ENCODE results near the gene CACNG1. TPM values are rescaled to one million over a fixed set of nuclear protein-coding genes. Genes with fewer than 3 reads are reported as not detected.

CACNG1 gene
- total RNA-seq, 1 donor from 2014 or later: not detected

DNA sequence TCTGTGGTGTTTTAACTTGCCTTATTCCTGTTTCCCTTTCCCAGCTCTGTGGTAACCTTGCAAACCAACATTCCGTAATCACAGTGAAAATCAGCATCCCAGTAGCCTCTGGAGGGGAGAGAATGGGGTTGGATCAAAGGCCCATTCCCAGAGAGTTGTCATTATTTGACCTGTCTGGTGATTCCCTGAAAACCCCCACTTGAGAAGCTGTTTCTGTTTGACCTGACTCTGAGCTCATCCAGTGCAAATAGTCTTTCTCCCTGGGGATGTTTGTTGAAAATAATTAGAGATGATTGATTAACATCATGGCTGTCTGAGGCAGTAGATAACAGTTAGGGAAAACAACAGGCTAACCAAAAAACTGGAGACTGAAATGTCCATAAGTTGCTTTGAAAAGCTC is 3.0 kb downstream of the CACNG1 start:
- no peak for ATAC-seq (ENCODE audit: low read depth)
- Mint-ChIP-seq H3K36me3 (ENCODE audit: low read depth) (peaks cover 5% of the 10 kb centered on the region), H3K4me1 (no peaks in the 10 kb centered on the region), H3K27ac (no peak overlapping the region), H3K4me3 (no peak overlapping the region), H3K9me3 (peaks cover 23% of the 10 kb centered on the region), H3K27me3 (no peaks in the 10 kb centered on the region)
- ChIA-PET POLR2A (no interaction called here), CTCF (no interaction called here)
- intact Hi-C loops (cut with micrococcal nuclease): no loop called here
- TF ChIP-seq, protein P1, sequence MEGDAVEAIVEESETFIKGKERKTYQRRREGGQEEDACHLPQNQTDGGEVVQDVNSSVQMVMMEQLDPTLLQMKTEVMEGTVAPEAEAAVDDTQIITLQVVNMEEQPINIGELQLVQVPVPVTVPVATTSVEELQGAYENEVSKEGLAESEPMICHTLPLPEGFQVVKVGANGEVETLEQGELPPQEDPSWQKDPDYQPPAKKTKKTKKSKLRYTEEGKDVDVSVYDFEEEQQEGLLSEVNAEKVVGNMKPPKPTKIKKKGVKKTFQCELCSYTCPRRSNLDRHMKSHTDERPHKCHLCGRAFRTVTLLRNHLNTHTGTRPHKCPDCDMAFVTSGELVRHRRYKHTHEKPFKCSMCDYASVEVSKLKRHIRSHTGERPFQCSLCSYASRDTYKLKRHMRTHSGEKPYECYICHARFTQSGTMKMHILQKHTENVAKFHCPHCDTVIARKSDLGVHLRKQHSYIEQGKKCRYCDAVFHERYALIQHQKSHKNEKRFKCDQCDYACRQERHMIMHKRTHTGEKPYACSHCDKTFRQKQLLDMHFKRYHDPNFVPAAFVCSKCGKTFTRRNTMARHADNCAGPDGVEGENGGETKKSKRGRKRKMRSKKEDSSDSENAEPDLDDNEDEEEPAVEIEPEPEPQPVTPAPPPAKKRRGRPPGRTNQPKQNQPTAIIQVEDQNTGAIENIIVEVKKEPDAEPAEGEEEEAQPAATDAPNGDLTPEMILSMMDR (IDR thresholded peaks at IDR 0.05): no peak
- DNase-seq: no peak

DNA sequence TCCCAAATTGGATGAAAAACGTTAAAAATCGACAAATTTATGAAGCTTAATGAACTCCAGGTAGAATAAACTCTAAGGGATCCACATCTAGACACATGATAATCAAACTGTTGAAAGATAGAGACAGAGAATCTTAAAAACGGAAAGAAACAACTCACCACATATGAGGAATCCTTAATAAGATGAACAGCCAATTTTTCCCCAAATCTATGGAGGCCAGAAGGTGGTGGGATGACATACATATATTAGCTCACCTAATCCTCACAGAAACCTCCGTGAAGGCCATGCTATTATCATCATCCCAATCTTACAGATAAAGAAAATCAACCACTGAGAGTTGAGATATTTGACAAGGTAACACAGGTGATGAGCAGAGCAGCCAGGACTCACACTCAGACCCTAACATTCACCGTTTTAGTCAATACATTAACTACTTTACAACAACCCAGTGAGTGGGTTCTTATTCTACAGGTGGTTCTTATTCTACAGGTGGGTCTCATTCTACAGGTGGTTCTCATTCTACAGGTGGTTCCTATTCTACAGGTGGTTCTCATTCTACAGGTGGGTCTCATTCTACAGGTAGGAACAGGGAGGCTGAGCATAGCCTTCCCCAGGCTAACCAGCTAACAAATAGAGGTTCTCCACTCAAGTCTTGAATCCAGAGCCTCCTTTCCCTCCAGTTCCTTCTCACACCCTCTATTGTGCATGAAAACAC is 4.8 kb downstream of the CACNG1 start:
- ATAC-seq (ENCODE audit: low read depth): no peak
- ChIA-PET POLR2A (interaction anchor here (0.6 kb wide), 1 partner anchor 601 kb away, joined by 3 read pairs; no protein-coding TSS in a partner anchor), CTCF (no interaction called here)
- no peaks in the 10 kb centered on the region for H3K4me1 Mint-ChIP-seq
- no peak overlapping the region for H3K27ac Mint-ChIP-seq
- H3K27me3 Mint-ChIP-seq: no peaks in the 10 kb centered on the region
- intact Hi-C loops (cut with micrococcal nuclease): no loop called here
- peaks cover 5% of the 10 kb centered on the region for H3K36me3 Mint-ChIP-seq (ENCODE audit: low read depth)
- DNase-seq: no peak
- TF ChIP-seq, protein P1 (IDR thresholded peaks at IDR 0.05): no peak
- no peak overlapping the region for H3K4me3 Mint-ChIP-seq
- H3K9me3 Mint-ChIP-seq: peaks cover 23% of the 10 kb centered on the region

DNA sequence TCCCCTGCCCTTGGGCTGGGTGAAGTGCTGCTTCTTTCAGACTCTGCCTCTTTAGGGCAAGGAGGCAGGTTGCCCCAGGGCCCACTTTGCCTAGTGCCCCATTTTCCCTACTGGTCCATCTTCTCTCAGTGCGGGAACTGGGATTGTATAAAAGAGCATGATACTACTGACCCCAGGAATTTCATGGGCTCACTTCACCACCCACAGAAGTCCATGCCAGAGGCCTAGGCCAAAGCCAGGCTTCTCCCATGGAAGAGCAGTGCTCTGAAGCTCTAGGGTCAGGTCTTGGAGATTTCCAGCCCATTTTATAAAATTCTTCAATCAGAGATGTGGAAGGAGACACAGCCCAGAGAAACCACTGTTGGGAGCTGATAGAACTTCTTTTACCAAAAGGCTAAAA is 5.7 kb downstream of the CACNG1 start:
- TF ChIP-seq, protein P1 (IDR thresholded peaks at IDR 0.05): no peak
- H3K9me3 Mint-ChIP-seq: peaks cover 23% of the 10 kb centered on the region
- ChIA-PET CTCF (no interaction called here), POLR2A (no interaction called here)
- intact Hi-C loops (cut with micrococcal nuclease): no loop called here
- no peak overlapping the region for H3K27ac Mint-ChIP-seq
- no peak for DNase-seq
- no peak for ATAC-seq (ENCODE audit: low read depth)
- no peak overlapping the region for H3K4me3 Mint-ChIP-seq
- H3K27me3 Mint-ChIP-seq: no peaks in the 10 kb centered on the region
- peaks cover 5% of the 10 kb centered on the region for H3K36me3 Mint-ChIP-seq (ENCODE audit: low read depth)
- H3K4me1 Mint-ChIP-seq: no peaks in the 10 kb centered on the region

DNA sequence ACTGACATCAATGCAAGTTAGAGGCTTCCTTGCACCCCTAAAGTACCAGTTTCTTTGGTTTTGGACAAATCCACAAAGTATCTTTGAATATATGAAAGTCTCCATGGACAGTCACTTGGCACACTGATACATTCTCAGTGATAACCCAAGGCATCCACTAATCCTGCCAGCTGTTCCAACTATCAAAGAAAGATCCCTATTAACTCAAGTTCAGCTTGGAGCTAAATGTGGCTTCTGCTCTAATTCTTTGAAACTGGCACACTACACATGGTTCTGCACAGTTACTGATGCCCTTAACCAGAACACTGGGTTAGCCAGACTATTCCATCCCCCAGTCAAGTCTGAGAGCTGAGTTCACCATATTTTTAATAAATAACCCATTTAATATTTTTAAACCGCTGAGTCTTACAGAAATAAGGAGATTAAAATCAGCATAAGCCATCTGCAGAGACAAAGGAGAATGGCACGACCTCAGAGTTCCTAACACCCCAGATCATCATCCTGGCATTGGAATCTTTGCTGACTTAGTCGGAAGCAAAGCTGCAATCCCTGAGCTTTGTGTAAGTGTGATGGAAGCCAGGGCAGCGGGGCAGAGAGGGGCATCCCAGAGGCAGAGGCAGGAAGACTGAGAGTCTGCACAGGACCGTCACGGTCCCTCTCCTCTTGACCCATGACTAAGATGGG is 6.3 kb downstream of the CACNG1 start:
- ATAC-seq (ENCODE audit: low read depth) (no peak), DNase-seq (no peak)
- intact Hi-C loops (cut with micrococcal nuclease): no loop called here
- no peak overlapping the region for H3K4me3 Mint-ChIP-seq
- no peak overlapping the region for H3K27ac Mint-ChIP-seq
- peaks cover 5% of the 10 kb centered on the region for H3K36me3 Mint-ChIP-seq (ENCODE audit: low read depth)
- no peaks in the 10 kb centered on the region for H3K4me1 Mint-ChIP-seq
- H3K9me3 Mint-ChIP-seq: peaks cover 23% of the 10 kb centered on the region
- CTCF ChIA-PET: no interaction called here
- POLR2A ChIA-PET: no interaction called here
- TF ChIP-seq, protein P1 (IDR thresholded peaks at IDR 0.05): no peak
- H3K27me3 Mint-ChIP-seq: no peaks in the 10 kb centered on the region

DNA sequence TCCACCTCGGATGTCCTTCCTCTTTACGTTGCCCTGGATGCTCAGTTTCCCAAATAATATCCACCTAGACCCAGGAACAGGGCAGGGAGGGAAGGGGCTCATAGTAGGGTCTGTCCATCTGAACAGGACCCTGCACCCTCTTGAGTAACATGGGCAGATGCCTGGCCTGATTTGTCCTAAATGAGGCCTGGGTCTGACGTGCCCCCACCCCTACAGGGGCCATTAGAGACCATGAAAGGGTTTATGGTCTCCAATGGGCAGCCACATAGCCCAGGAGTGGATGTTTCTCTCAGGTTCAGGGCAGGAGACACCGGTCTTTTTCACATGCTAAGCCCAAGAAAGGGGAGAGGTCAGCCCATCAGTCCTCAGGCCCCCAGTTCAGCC is 6.8 kb downstream of the CACNG1 start:
- Mint-ChIP-seq H3K27ac (no peak overlapping the region), H3K4me3 (no peak overlapping the region), H3K36me3 (ENCODE audit: low read depth) (peaks cover 5% of the 10 kb centered on the region), H3K4me1 (no peaks in the 10 kb centered on the region), H3K27me3 (no peaks in the 10 kb centered on the region), H3K9me3 (peaks cover 23% of the 10 kb centered on the region)
- DNase-seq: no peak
- ChIA-PET POLR2A (no interaction called here), CTCF (no interaction called here)
- ATAC-seq (ENCODE audit: low read depth): no peak
- intact Hi-C loops (cut with micrococcal nuclease): no loop called here
- TF ChIP-seq, protein P1 (IDR thresholded peaks at IDR 0.05): no peak

Data from activated B cell treated with CpG ODN at 0.5 μM for 24 hours (primary cell).